Measurements from ENCODE around the gene GRID2. TPM values are rescaled to one million over a fixed set of nuclear protein-coding genes. Genes with fewer than 3 reads are reported as not detected.

GRID2 gene
- total RNA-seq, 3 donors from 2014 or later = under 0.01 TPM

DNA sequence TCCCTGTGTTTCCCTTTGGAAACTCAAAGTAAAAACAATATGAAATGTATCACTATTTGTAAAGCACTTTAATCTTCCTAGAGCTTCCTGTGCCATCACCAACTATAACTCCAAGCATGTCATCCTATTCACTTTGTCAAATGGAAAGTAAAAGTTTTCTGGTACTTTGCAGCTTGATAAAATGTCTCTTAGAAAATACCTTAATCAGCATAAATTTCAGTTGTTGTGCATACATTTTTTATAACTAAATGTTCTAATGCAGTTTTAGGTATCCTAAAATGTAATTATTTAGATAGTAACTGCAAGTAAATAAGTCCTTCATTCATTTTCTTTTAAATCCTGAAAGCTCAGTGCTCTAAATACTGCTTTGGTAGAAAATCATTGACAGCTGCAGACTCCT is 558.7 kb downstream of the GRID2 start:
- Histone ChIP-seq H3K9me3 (no peaks in the 10 kb centered on the region), H3K4me3 (no peak overlapping the region)
- no peak for DNase-seq (ENCODE audit: low spot score in 2 of 2)

GRCh38 chr4:92864096-92864495 is 560.3 kb downstream of the GRID2 start:
- no peaks in the 10 kb centered on the region for H3K36me3 ChIP-seq
- no peaks in the 10 kb centered on the region for H3K27me3 ChIP-seq
- no peak overlapping the region for H3K27ac ChIP-seq
- no peaks in the 10 kb centered on the region for H3K4me1 ChIP-seq
- no peak for DNase-seq (ENCODE audit: low spot score in 2 of 2)
- no peak for TF ChIP-seq POLR2AphosphoS5 (IDR thresholded peaks at IDR 0.05)
- TF ChIP-seq CTCF (IDR thresholded peaks at IDR 0.05) = no peak
- no peak for TF ChIP-seq POLR2A (IDR thresholded peaks at IDR 0.05)
- intact Hi-C loops (cut with DNase I; ENCODE audit: low total_unique reads) = no loop called here
- no peaks in the 10 kb centered on the region for H3K9me3 ChIP-seq
- no peak overlapping the region for H3K4me3 ChIP-seq

More for the DNA sequence above, 558.7 kb downstream of the GRID2 start:
- H3K27ac ChIP-seq = no peak overlapping the region
- no peak for TF ChIP-seq POLR2AphosphoS5 (IDR thresholded peaks at IDR 0.05)
- TF ChIP-seq CTCF (IDR thresholded peaks at IDR 0.05) = no peak
- no peak for TF ChIP-seq POLR2A (IDR thresholded peaks at IDR 0.05)
- intact Hi-C loops (cut with DNase I; ENCODE audit: low total_unique reads) = no loop called here
- no peaks in the 10 kb centered on the region for H3K36me3 ChIP-seq
- no peaks in the 10 kb centered on the region for H3K4me1 ChIP-seq
- no peaks in the 10 kb centered on the region for H3K27me3 ChIP-seq

DNA sequence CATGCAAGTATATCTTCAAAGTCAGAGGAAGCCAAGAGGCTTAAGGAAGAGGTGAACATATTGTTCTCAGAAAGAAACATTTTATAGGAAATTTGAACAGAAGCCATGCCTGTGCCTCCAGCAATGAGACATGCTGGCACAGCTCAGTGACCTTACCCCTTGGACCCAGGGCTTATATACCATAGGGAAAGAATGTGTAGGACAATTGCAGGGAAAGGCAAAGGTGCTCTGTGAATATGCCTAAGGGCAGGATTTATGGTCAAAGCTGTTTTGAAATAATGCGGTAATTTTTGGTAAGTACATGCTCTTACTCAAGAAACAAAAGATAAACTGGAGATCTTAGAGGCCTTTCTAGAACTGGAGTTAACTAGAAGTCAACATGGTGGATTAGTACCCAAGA is 568.8 kb downstream of the GRID2 start:
- Histone ChIP-seq H3K27me3 (no peaks in the 10 kb centered on the region), H3K9me3 (no peaks in the 10 kb centered on the region), H3K27ac (no peak overlapping the region), H3K36me3 (no peaks in the 10 kb centered on the region), H3K4me1 (no peaks in the 10 kb centered on the region), H3K4me3 (no peak overlapping the region)
- TF ChIP-seq CTCF (IDR thresholded peaks at IDR 0.05) (no peak), POLR2AphosphoS5 (IDR thresholded peaks at IDR 0.05) (no peak), POLR2A (IDR thresholded peaks at IDR 0.05) (no peak)
- intact Hi-C loops (cut with DNase I; ENCODE audit: low total_unique reads) = no loop called here
- DNase-seq (ENCODE audit: low spot score in 2 of 2) = no peak

GRCh38 chr4:92885632-92886031 is 581.9 kb downstream of the GRID2 start:
- Histone ChIP-seq H3K4me3 (no peak overlapping the region), H3K36me3 (no peaks in the 10 kb centered on the region), H3K9me3 (no peaks in the 10 kb centered on the region), H3K4me1 (no peaks in the 10 kb centered on the region), H3K27ac (no peak overlapping the region), H3K27me3 (no peaks in the 10 kb centered on the region)
- TF ChIP-seq POLR2AphosphoS5 (IDR thresholded peaks at IDR 0.05) = no peak
- no peak for TF ChIP-seq CTCF (IDR thresholded peaks at IDR 0.05)
- no peak for TF ChIP-seq POLR2A (IDR thresholded peaks at IDR 0.05)
- DNase-seq (ENCODE audit: low spot score in 2 of 2) = no peak
- intact Hi-C loops (cut with DNase I; ENCODE audit: low total_unique reads) = no loop called here

DNA sequence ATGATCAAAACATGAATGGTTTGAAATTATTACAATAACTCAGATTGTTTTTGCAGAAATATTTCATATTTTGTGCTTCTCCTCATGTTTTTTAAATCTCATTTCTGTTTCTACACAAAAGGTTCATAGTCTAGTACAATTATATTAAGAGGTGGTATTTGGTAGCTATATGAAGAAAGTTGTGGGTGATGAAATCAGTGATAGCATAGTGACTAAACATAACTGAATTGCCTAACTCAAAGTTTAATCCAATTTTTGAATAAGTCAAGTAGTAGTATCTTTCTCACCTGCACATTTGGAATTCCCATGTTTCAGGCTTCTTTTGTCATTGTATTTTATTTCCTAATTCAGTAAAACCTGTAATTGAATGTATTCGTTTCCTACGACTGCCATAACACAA is 648.7 kb downstream of the GRID2 start:
- TF ChIP-seq POLR2AphosphoS5 (IDR thresholded peaks at IDR 0.05) = no peak
- no peak for TF ChIP-seq CTCF (IDR thresholded peaks at IDR 0.05)
- TF ChIP-seq POLR2A (IDR thresholded peaks at IDR 0.05) = no peak
- Histone ChIP-seq H3K4me3 (no peak overlapping the region), H3K36me3 (no peaks in the 10 kb centered on the region), H3K9me3 (no peaks in the 10 kb centered on the region), H3K4me1 (no peaks in the 10 kb centered on the region), H3K27me3 (no peaks in the 10 kb centered on the region), H3K27ac (no peak overlapping the region)
- intact Hi-C loops (cut with DNase I; ENCODE audit: low total_unique reads) = no loop called here
- DNase-seq (ENCODE audit: low spot score in 2 of 2) = no peak

Measured in breast epithelium (tissue), 4 donors.